ENCODE results near the gene PTPRN2. TPM values are rescaled to one million over a fixed set of nuclear protein-coding genes. Genes with fewer than 3 reads are reported as not detected.
"Not testable (repeated sequence)": the region's sequence is repeated elsewhere in the genome, so short reads cannot be mapped to it uniquely, and the experiment has no call there.

PTPRN2 gene
- total RNA-seq, 5 donors from 2014 or later (not counting 1 experiment from before 2014, with no cell fraction given): 0.60 to 1.7 (median 0.82) TPM

DNA sequence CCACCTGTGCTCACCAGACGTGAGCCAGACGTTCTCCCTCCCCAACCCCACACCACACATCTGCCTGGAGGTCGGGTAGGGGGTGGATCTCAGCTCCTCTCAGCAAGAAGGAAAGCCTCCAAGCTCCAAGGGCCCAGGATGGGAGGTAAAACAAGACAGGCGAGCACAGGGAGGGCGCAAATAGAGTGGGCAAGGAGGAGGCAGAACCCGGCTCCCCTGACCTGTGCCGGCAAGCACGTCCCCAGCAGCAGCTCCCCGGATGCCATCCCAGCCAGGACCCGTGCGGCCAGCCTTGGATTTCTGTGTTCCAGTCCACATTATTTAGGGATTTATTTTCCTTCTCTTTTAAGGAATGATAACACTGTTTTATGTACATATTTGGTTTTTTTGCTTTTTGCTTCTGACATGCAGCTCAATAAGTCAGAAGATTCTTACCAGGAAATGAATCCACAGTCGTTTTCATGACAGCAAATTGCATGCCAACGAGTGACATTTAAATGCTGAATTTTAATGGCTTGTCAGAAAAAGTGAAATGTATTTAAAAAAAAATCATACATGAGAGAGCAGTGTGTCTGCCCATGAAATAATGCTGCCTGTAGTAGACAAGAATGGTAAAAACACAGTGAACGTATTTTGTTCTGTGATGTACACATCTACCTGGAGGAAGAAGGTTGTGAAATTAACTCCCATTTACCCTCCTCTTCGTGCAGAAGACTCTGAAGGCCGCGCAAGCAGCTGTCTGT lies 276.5 kb downstream of the PTPRN2 start:
- Histone ChIP-seq H3K4me3 (ENCODE audit: control insufficient read depth in 1 of 2, extremely low read depth in 1 of 2, low read length in 1 of 2) (no peak overlapping the region), H3K4me1 (ENCODE audit: control insufficient read depth in 1 of 2, extremely low read depth in 1 of 2, insufficient read depth in 2 of 2, low read length in 2 of 2) (no peaks in the 10 kb centered on the region), H3K9me3 (no peaks in the 10 kb centered on the region), H3K27me3 (replicated peaks in 1 of 2; ENCODE audit: control insufficient read depth in 2 of 2, extremely low read depth in 1 of 2, insufficient read depth in 2 of 2, low read length in 1 of 2) (peaks cover 0 to 8% of the 10 kb centered on the region in 2 experiments), H3K27ac (ENCODE audit: low read length) (no peak overlapping the region), H3K36me3 (ENCODE audit: control insufficient read depth in 2 of 2, extremely low read depth in 1 of 2, insufficient read depth in 1 of 2, low read length in 1 of 2) (no peaks in the 10 kb centered on the region)
- peaks cover 0 to 3% of the 10 kb centered on the region in 2 donors for H3K27me3 Mint-ChIP-seq
- CTCF ChIA-PET: no interaction called here
- peaks cover 22 to 34% (median 25%) of the 10 kb centered on the region in 3 donors for H3K9me3 Mint-ChIP-seq
- DNase-seq: no peak
- no peak overlapping the region for H3K4me3 Mint-ChIP-seq
- 67% methylated on average over 6 of the region's 17 CpGs for whole genome bisulfite sequencing (ENCODE audit: insufficient coverage)
- POLR2A ChIA-PET: no interaction called here
- no peak overlapping the region for H3K27ac Mint-ChIP-seq
- no peak for ATAC-seq (replicated peaks in 1 of 4)
- H3K4me1 Mint-ChIP-seq: no peaks in the 10 kb centered on the region
- no peaks in the 10 kb centered on the region for H3K36me3 Mint-ChIP-seq

GRCh38 chr7:158309868-158310763 lies 277.5 kb downstream of the PTPRN2 start:
- no peak overlapping the region for H3K4me3 ChIP-seq (ENCODE audit: control insufficient read depth in 1 of 2, extremely low read depth in 1 of 2, low read length in 1 of 2)
- no peaks in the 10 kb centered on the region for H3K36me3 ChIP-seq (ENCODE audit: control insufficient read depth in 2 of 2, extremely low read depth in 1 of 2, insufficient read depth in 1 of 2, low read length in 1 of 2)
- H3K27me3 ChIP-seq (replicated peaks in 1 of 2; ENCODE audit: control insufficient read depth in 2 of 2, extremely low read depth in 1 of 2, insufficient read depth in 2 of 2, low read length in 1 of 2): no peaks in the 10 kb centered on the region
- POLR2A ChIA-PET: no interaction called here
- Mint-ChIP-seq H3K27ac (no peak overlapping the region), H3K36me3 (no peaks in the 10 kb centered on the region), H3K4me3 (no peak overlapping the region), H3K9me3 (peaks cover 22 to 34% (median 29%) of the 10 kb centered on the region in 3 donors), H3K4me1 (no peaks in the 10 kb centered on the region), H3K27me3 (no peaks in the 10 kb centered on the region)
- H3K4me1 ChIP-seq (ENCODE audit: control insufficient read depth in 1 of 2, extremely low read depth in 1 of 2, insufficient read depth in 2 of 2, low read length in 2 of 2): no peaks in the 10 kb centered on the region
- H3K27ac ChIP-seq (ENCODE audit: low read length): no peak overlapping the region
- CTCF ChIA-PET: no interaction called here
- WGBS (ENCODE audit: insufficient coverage): 86% methylated on average over 19 of the region's 33 CpGs
- DNase-seq (no peak), ATAC-seq (replicated peaks in 1 of 4) (no peak)
- H3K9me3 ChIP-seq: no peaks in the 10 kb centered on the region

GRCh38 chr7:158308001-158308400 lies 279.6 kb downstream of the PTPRN2 start:
- Histone ChIP-seq H3K27me3 (replicated peaks in 1 of 2; ENCODE audit: control insufficient read depth in 2 of 2, extremely low read depth in 1 of 2, insufficient read depth in 2 of 2, low read length in 1 of 2) (no peaks in the 10 kb centered on the region), H3K4me1 (ENCODE audit: control insufficient read depth in 1 of 2, extremely low read depth in 1 of 2, insufficient read depth in 2 of 2, low read length in 2 of 2) (no peaks in the 10 kb centered on the region), H3K27ac (ENCODE audit: low read length) (no peak overlapping the region), H3K36me3 (ENCODE audit: control insufficient read depth in 2 of 2, extremely low read depth in 1 of 2, insufficient read depth in 1 of 2, low read length in 1 of 2) (no peaks in the 10 kb centered on the region), H3K9me3 (no peaks in the 10 kb centered on the region), H3K4me3 (ENCODE audit: control insufficient read depth in 1 of 2, extremely low read depth in 1 of 2, low read length in 1 of 2) (no peak overlapping the region)
- Mint-ChIP-seq H3K4me3 (no peak overlapping the region), H3K27ac (no peak overlapping the region), H3K9me3 (peaks cover 22 to 35% (median 34%) of the 10 kb centered on the region in 3 donors), H3K4me1 (no peaks in the 10 kb centered on the region), H3K36me3 (no peaks in the 10 kb centered on the region), H3K27me3 (peaks cover 2 to 5% of the 10 kb centered on the region in 2 donors)
- no peak for ATAC-seq (replicated peaks in 1 of 4)
- ChIA-PET POLR2A (no interaction called here), CTCF (no interaction called here)
- no CpG with 5 or more reads among the region's 1 CpG for WGBS (ENCODE audit: insufficient coverage)
- DNase-seq: no peak

- H3K27me3 Mint-ChIP-seq: peaks cover 7 to 11% of the 10 kb centered on the region in 2 donors
- not testable (repeated sequence) for H3K9me3 ChIP-seq
These were observed 283.6 kb downstream of the PTPRN2 start for GRCh38 chr7:158304072-158304471.

GRCh38 chr7:158303121-158303520 lies 284.5 kb downstream of the PTPRN2 start:
- Mint-ChIP-seq H3K4me1 (no peaks in the 10 kb centered on the region), H3K9me3 (peaks cover 7 to 19% (median 13%) of the 10 kb centered on the region in 3 donors), H3K4me3 (no peak overlapping the region), H3K27ac (no peak overlapping the region), H3K27me3 (peaks cover 7 to 11% of the 10 kb centered on the region in 2 donors), H3K36me3 (no peaks in the 10 kb centered on the region)
- H3K36me3 ChIP-seq (ENCODE audit: control insufficient read depth in 2 of 2, extremely low read depth in 1 of 2, insufficient read depth in 1 of 2, low read length in 1 of 2): no peaks in the 10 kb centered on the region
- ATAC-seq (replicated peaks in 1 of 4) (no peak), DNase-seq (no peak)
- WGBS (ENCODE audit: insufficient coverage): no CpG with 5 or more reads among the region's 4 CpGs
- H3K27me3 ChIP-seq (replicated peaks in 1 of 2; ENCODE audit: control insufficient read depth in 2 of 2, extremely low read depth in 1 of 2, insufficient read depth in 2 of 2, low read length in 1 of 2): peaks cover 0 to 18% of the 10 kb centered on the region in 2 experiments
- no peaks in the 10 kb centered on the region for H3K9me3 ChIP-seq
- H3K4me1 ChIP-seq (ENCODE audit: control insufficient read depth in 1 of 2, extremely low read depth in 1 of 2, insufficient read depth in 2 of 2, low read length in 2 of 2): no peaks in the 10 kb centered on the region
- H3K27ac ChIP-seq (ENCODE audit: low read length): no peak overlapping the region
- ChIA-PET CTCF (no interaction called here), POLR2A (no interaction called here)
- H3K4me3 ChIP-seq (ENCODE audit: control insufficient read depth in 1 of 2, extremely low read depth in 1 of 2, low read length in 1 of 2): no peak overlapping the region

More at GRCh38 chr7:158304072-158304471, 283.6 kb downstream of the PTPRN2 start:
- DNase-seq; H3K36me3 ChIP-seq (ENCODE audit: control insufficient read depth in 2 of 2, extremely low read depth in 1 of 2, insufficient read depth in 1 of 2, low read length in 1 of 2); H3K4me1 ChIP-seq (ENCODE audit: control insufficient read depth in 1 of 2, extremely low read depth in 1 of 2, insufficient read depth in 2 of 2, low read length in 2 of 2); H3K27ac Mint-ChIP-seq; ATAC-seq (replicated peaks in 1 of 4); POLR2A ChIA-PET; H3K4me3 Mint-ChIP-seq; H3K4me1 Mint-ChIP-seq; H3K36me3 Mint-ChIP-seq; H3K4me3 ChIP-seq (ENCODE audit: control insufficient read depth in 1 of 2, extremely low read depth in 1 of 2, low read length in 1 of 2); H3K27ac ChIP-seq (ENCODE audit: low read length); CTCF ChIA-PET: not testable (repeated sequence)
- H3K9me3 Mint-ChIP-seq: peaks cover 11 to 19% (median 16%) of the 10 kb centered on the region in 3 donors
- H3K27me3 ChIP-seq (replicated peaks in 1 of 2; ENCODE audit: control insufficient read depth in 2 of 2, extremely low read depth in 1 of 2, insufficient read depth in 2 of 2, low read length in 1 of 2): peaks cover 0 to 13% of the 10 kb centered on the region in 2 experiments
- WGBS (ENCODE audit: insufficient coverage): 84% methylated on average over 6 of the region's 6 CpGs

- ATAC-seq (replicated peaks in 1 of 4) (no peak), DNase-seq (no peak)
- Histone ChIP-seq H3K4me3 (ENCODE audit: control insufficient read depth in 1 of 2, extremely low read depth in 1 of 2, low read length in 1 of 2) (no peak overlapping the region), H3K9me3 (no peaks in the 10 kb centered on the region), H3K27me3 (replicated peaks in 1 of 2; ENCODE audit: control insufficient read depth in 2 of 2, extremely low read depth in 1 of 2, insufficient read depth in 2 of 2, low read length in 1 of 2) (peaks cover 0 to 18% of the 10 kb centered on the region in 2 experiments), H3K36me3 (ENCODE audit: control insufficient read depth in 2 of 2, extremely low read depth in 1 of 2, insufficient read depth in 1 of 2, low read length in 1 of 2) (no peaks in the 10 kb centered on the region), H3K4me1 (ENCODE audit: control insufficient read depth in 1 of 2, extremely low read depth in 1 of 2, insufficient read depth in 2 of 2, low read length in 2 of 2) (no peaks in the 10 kb centered on the region), H3K27ac (ENCODE audit: low read length) (no peak overlapping the region)
- POLR2A ChIA-PET: no interaction called here
- Mint-ChIP-seq H3K4me3 (no peak overlapping the region), H3K27ac (no peak overlapping the region), H3K9me3 (peaks cover 2 to 17% (median 7%) of the 10 kb centered on the region in 3 donors), H3K27me3 (peaks cover 7 to 11% of the 10 kb centered on the region in 2 donors), H3K4me1 (no peaks in the 10 kb centered on the region), H3K36me3 (no peaks in the 10 kb centered on the region)
- WGBS (ENCODE audit: insufficient coverage): 85% methylated on average over 12 of the region's 14 CpGs
- CTCF ChIA-PET: no interaction called here
These were observed 285.2 kb downstream of the PTPRN2 start for GRCh38 chr7:158302274-158303070.
